H1 (cell line): ENCODE data around the gene MAPK8. TPM values are rescaled to one million over a fixed set of nuclear protein-coding genes. Genes with fewer than 3 reads are reported as not detected.

Source experiments
- CTCF ChIA-PET: fragments of 300-600 bp; sonication (Branson Sonifier 250); formaldehyde crosslinking; loops from one replicate; lab custom pipeline; 2021; ENCODE audit not compliant: partially characterized antibody; lab: Charles Lee
- POLR2A ChIA-PET: fragments of 300-600 bp; sonication (Branson Sonifier 250); formaldehyde crosslinking; loops from one replicate; lab custom pipeline; 2021; ENCODE audit warnings: inconsistent platforms; ENCODE audit not compliant: partially characterized antibody; lab: Charles Lee
- DNase-seq, 2 experiments: peaks; one replicate each; pipeline versions ENCODE4 v3.0.0 to v3.0.0-alpha.2; 2010 to 2022; ENCODE audit warnings: low spot score in 2 of 2, low read depth in 1 of 2, mixed read lengths in 1 of 2
- FAIRE-seq: peaks from 2 replicates; lab custom pipeline; 2011; peaks lifted over from hg19 to GRCh38; lab: Jason Lieb, UNC
- H2AFZ ChIP-seq: 2 replicates; pipeline ENCODE4 v1.8.1; 2012; ENCODE audit warnings: low read length, inconsistent platforms
- H2AK5ac ChIP-seq: 2 replicates; pipeline ENCODE4 v1.6.1; 2013; ENCODE audit warnings: low read depth, low read length
- H2BK120ac ChIP-seq: replicated peaks from 2 replicates; pipeline ENCODE3; 2013; ENCODE audit warnings: low read depth, low read length, inconsistent platforms
- H2BK12ac ChIP-seq: 2 replicates; pipeline ENCODE4 v1.6.1; 2013; ENCODE audit warnings: low read depth, low read length
- H2BK15ac ChIP-seq: 2 replicates; pipeline ENCODE4 v1.6.1; 2013; ENCODE audit warnings: low read length
- H2BK20ac ChIP-seq: 2 replicates; pipeline ENCODE4 v1.6.1; 2013; ENCODE audit warnings: low read length
- H2BK5ac ChIP-seq: 2 replicates; pipeline ENCODE4 v1.6.1; 2013; ENCODE audit warnings: low read depth, low read length
- H3K14ac ChIP-seq: 2 replicates; pipeline ENCODE4 v1.6.1; 2013; ENCODE audit warnings: inconsistent platforms; ENCODE audit not compliant: insufficient read length
- H3K18ac ChIP-seq: 2 replicates; pipeline ENCODE4 v1.6.1; 2013; ENCODE audit warnings: low read length; ENCODE audit errors: extremely low read depth
- H3K23ac ChIP-seq: 2 replicates; pipeline ENCODE4 v1.6.1; 2013; ENCODE audit warnings: inconsistent platforms; ENCODE audit not compliant: insufficient read length
- H3K23me2 ChIP-seq: 2 replicates; pipeline ENCODE4 v1.6.1; 2013; ENCODE audit warnings: low read depth, low read length
- H3K27ac ChIP-seq: 2 replicates; pipeline ENCODE4 v1.6.1; 2011; ENCODE audit warnings: low read depth, low read length, inconsistent platforms
- H3K27me3 ChIP-seq, 4 experiments: replicated peaks in 1 of 4; 1 replicate in 1 of 4; 2 replicates in 3 of 4; pipeline versions ENCODE4 v1.6.1 to v1.8.1; 2011 to 2013; ENCODE audit warnings: low read length in 3 of 4, mild to moderate bottlenecking in 3 of 4, inconsistent platforms in 2 of 4, mixed read lengths in 2 of 4, moderate library complexity in 1 of 4; ENCODE audit not compliant: control insufficient read depth in 3 of 4, insufficient read depth in 3 of 4; ENCODE audit errors: extremely low read depth in 1 of 4
- H3K36me3 ChIP-seq, 4 experiments: 2 replicates each; pipeline versions ENCODE4 v1.6.1 to v1.8.1; 2011 to 2013; ENCODE audit warnings: mild to moderate bottlenecking in 4 of 4, low read length in 3 of 4, moderate library complexity in 2 of 4, control low read depth in 1 of 4, inconsistent platforms in 1 of 4; ENCODE audit not compliant: insufficient read depth in 4 of 4, control insufficient read depth in 2 of 4
- H3K4ac ChIP-seq: replicated peaks from 2 replicates; pipeline ENCODE3; 2013; ENCODE audit warnings: low read length, low read depth, mixed read lengths, inconsistent platforms; ENCODE audit not compliant: insufficient read length
- H3K4me1 ChIP-seq, 4 experiments: replicated peaks in 1 of 4; 1 replicate in 1 of 4; 2 replicates in 3 of 4; pipeline versions ENCODE4 v1.6.1 to v1.8.1; 2011 to 2013; ENCODE audit warnings: low read length in 3 of 4, inconsistent platforms in 2 of 4, mixed read lengths in 1 of 4; ENCODE audit not compliant: insufficient read depth in 4 of 4, control insufficient read depth in 3 of 4
- H3K4me2 ChIP-seq, 2 experiments: 2 replicates each; pipeline versions ENCODE4 v1.6.1 to v1.8.1; 2011 to 2013; ENCODE audit warnings: low read depth in 2 of 2, low read length in 2 of 2, control low read depth in 1 of 2, inconsistent platforms in 1 of 2, mild to moderate bottlenecking in 1 of 2; ENCODE audit not compliant: insufficient read depth in 1 of 2
- H3K4me3 ChIP-seq, 4 experiments: fragments of 200-600, 300-600 bp in 1 of 4; sonication (generic), shearing (Covaris generic), sonication (Bioruptor Twin) in 1 of 4; 2 replicates each; pipeline versions ENCODE4 v1.5.1 to v1.8.1; 2011 to 2016; ENCODE audit warnings: low read length in 4 of 4, low read depth in 3 of 4, control low read depth in 2 of 4, inconsistent platforms in 2 of 4, mild to moderate bottlenecking in 2 of 4, mixed read lengths in 1 of 4, moderate library complexity in 1 of 4; ENCODE audit not compliant: insufficient read depth in 2 of 4; ENCODE audit errors: extremely low read depth in 1 of 4
- H3K56ac ChIP-seq: replicated peaks from 2 replicates; pipeline ENCODE3; 2013; ENCODE audit warnings: low read depth, mild to moderate bottlenecking, mixed read lengths, low read length, inconsistent platforms; ENCODE audit not compliant: insufficient read length
- H3K79me1 ChIP-seq: 2 replicates; pipeline ENCODE4 v1.6.1; 2013; ENCODE audit warnings: low read depth, low read length, control low read depth
- H3K79me2 ChIP-seq, 2 experiments: 2 replicates each; pipeline versions ENCODE4 v1.6.1 to v1.8.1; 2012 to 2013; ENCODE audit warnings: low read length in 2 of 2, mild to moderate bottlenecking in 2 of 2, inconsistent platforms in 1 of 2; ENCODE audit not compliant: insufficient read depth in 2 of 2, control insufficient read depth in 1 of 2
- H3K9ac ChIP-seq, 4 experiments: replicated peaks in 1 of 4; 1 replicate in 1 of 4; 2 replicates in 3 of 4; pipeline versions ENCODE4 v1.6.1 to v1.8.1; 2011 to 2013; ENCODE audit warnings: low read depth in 3 of 4, low read length in 3 of 4, control low read depth in 2 of 4, mild to moderate bottlenecking in 2 of 4, moderate library complexity in 2 of 4, inconsistent platforms in 1 of 4; ENCODE audit errors: extremely low read depth in 1 of 4
- H3K9me3 ChIP-seq, 2 experiments: 2 replicates each; pipeline versions ENCODE4 v1.6.1 to v1.8.1; 2012 to 2013; ENCODE audit warnings: mild to moderate bottlenecking in 2 of 2, moderate library complexity in 2 of 2, control low read depth in 1 of 2, inconsistent platforms in 1 of 2, low read depth in 1 of 2, low read length in 1 of 2, mixed read lengths in 1 of 2; ENCODE audit not compliant: insufficient read depth in 2 of 2
- H4K20me1 ChIP-seq, 2 experiments: replicated peaks in 1 of 2; 2 replicates each; pipeline versions ENCODE3 to v1.8.1; 2011 to 2013; ENCODE audit warnings: inconsistent platforms in 2 of 2, low read length in 2 of 2, mild to moderate bottlenecking in 1 of 2; ENCODE audit not compliant: insufficient read depth in 2 of 2, control insufficient read depth in 1 of 2
- H4K5ac ChIP-seq: 2 replicates; pipeline ENCODE4 v1.6.1; 2013; ENCODE audit warnings: low read length, low read depth, mixed read lengths, inconsistent platforms; ENCODE audit not compliant: insufficient read length
- H4K8ac ChIP-seq: 2 replicates; pipeline ENCODE4 v1.8.0; 2013; ENCODE audit warnings: mild to moderate bottlenecking, moderate library complexity, low read length, inconsistent platforms; ENCODE audit not compliant: insufficient read depth; ENCODE audit errors: extremely low read depth
- H4K91ac ChIP-seq: replicated peaks from 2 replicates; pipeline ENCODE3; 2013; ENCODE audit warnings: low read length, mixed read lengths, inconsistent platforms; ENCODE audit not compliant: insufficient read length
- CBX5 ChIP-seq: fragments of 300-800, 300-1000 bp; sonication (generic); IDR thresholded peaks from 2 replicates; pipeline ENCODE4 v1.7.1; 2016; ENCODE audit warnings: antibody characterized with exemption, low read length, low read depth
- CTBP2 ChIP-seq: IDR thresholded peaks from 2 replicates; pipeline ENCODE4 v1.7.0; 2011; ENCODE audit warnings: borderline replicate concordance, mild to moderate bottlenecking, moderate library complexity, mixed read lengths, low read length; ENCODE audit not compliant: insufficient read depth, insufficient read length
- EP300 ChIP-seq, 2 experiments: IDR thresholded peaks; 1 replicate in 1 of 2; 2 replicates in 1 of 2; pipeline ENCODE4 v1.6.1; 2011 to 2012; ENCODE audit warnings: low read depth in 2 of 2, low read length in 2 of 2, mild to moderate bottlenecking in 2 of 2, borderline replicate concordance in 1 of 2, inconsistent platforms in 1 of 2, moderate library complexity in 1 of 2
- GABPA ChIP-seq: IDR thresholded peaks from 2 replicates; pipeline ENCODE4 v1.6.1; 2011; ENCODE audit warnings: mild to moderate bottlenecking, low read length, moderate library complexity, borderline replicate concordance; ENCODE audit not compliant: insufficient read depth
- NRF1 ChIP-seq: IDR thresholded peaks from 2 replicates; pipeline ENCODE4 v1.6.1; 2011; ENCODE audit warnings: mild to moderate bottlenecking, low read depth, low read length, improper control_type of control experiment
- POLR2A ChIP-seq, 2 experiments: IDR thresholded peaks; 1 replicate in 1 of 2; 2 replicates in 1 of 2; pipeline ENCODE4 v1.6.1; 2011; ENCODE audit warnings: low read depth in 2 of 2, low read length in 2 of 2, mild to moderate bottlenecking in 2 of 2; ENCODE audit errors: control extremely low read depth in 1 of 2
- POU5F1 ChIP-seq: IDR thresholded peaks from 2 replicates; pipeline ENCODE4 v1.6.1; 2011; ENCODE audit warnings: low read depth, mild to moderate bottlenecking, low read length, moderate library complexity
- RFX5 ChIP-seq: IDR thresholded peaks from 2 replicates; pipeline ENCODE4 v1.6.1; 2011; ENCODE audit warnings: low read depth, low read length, improper control_type of control experiment, borderline replicate concordance
- RNF2 ChIP-seq: fragments of 200-900, 300-1000 bp; sonication (generic); IDR thresholded peaks from 2 replicates; pipeline ENCODE4 v1.7.1; 2016; ENCODE audit warnings: borderline replicate concordance, low read depth, mild to moderate bottlenecking, antibody characterized with exemption, low read length; ENCODE audit not compliant: poor library complexity, severe bottlenecking; ENCODE audit errors: missing control alignments
- SP1 ChIP-seq: IDR thresholded peaks from 2 replicates; pipeline ENCODE4 v1.6.1; 2011; ENCODE audit warnings: low read depth, low read length
- WGBS, 2 experiments: shearing (Covaris generic) in 1 of 2; methylation state at CpG; one replicate each; pipeline versions ENCODE4 v1.1.6 to v1.1.7; 2013 to 2015; ENCODE audit warnings: low lambda C conversion rate in 2 of 2, mixed read lengths in 2 of 2, inconsistent platforms in 1 of 2, low coverage in 1 of 2, missing lambda C conversion rate in 1 of 2; ENCODE audit not compliant: insufficient replicate concordance in 2 of 2, insufficient coverage in 1 of 2, insufficient read length in 1 of 2; ENCODE audit errors: extremely low coverage in 1 of 2, missing lambda C conversion rate in 1 of 2; 5-methylcytosine and 5-hydroxymethylcytosine counted together
- polyA plus RNA-seq, 7 experiments: library from polyadenylated mRNA; depleted of rRNA in 3 of 7; stranded (reverse) in 5 of 7; unstranded in 2 of 7; fragments of >200 nt in 5 of 7; fragments of 200-250 nt in 2 of 7; gene quantifications; 1 replicate in 5 of 7; 2 replicates in 1 of 7; 4 replicates in 1 of 7; pipeline versions ENCODE4 v1.2.1 to v1.2.3, GENCODE V29; 2011 to 2013; ENCODE audit warnings: missing spikeins in 2 of 7, mixed read lengths in 2 of 7
- total RNA-seq: library from RNA; stranded (reverse); fragmentation: NEBNext Ultra II Directional; extraction: Animal tissue kit (Norgen Biotek cat#: 25700); gene quantifications from 2 replicates; pipeline ENCODE4 v1.2.1, GENCODE V29; 2021

Gene MAPK8
- total and polyA plus RNA-seq, 2 of the 8 experiments (the other 6 are each of a cell fraction or from before 2014, with no cell fraction given), result 23.3 to 71.3 TPM

GRCh38 chr10:48286356-48286755 is 20.1 kb upstream of the MAPK8 start:
- no peak overlapping the region for H4K5ac ChIP-seq
- H2AFZ ChIP-seq, result no peak overlapping the region
- no peaks in the 10 kb centered on the region for H3K79me2 ChIP-seq
- H3K23ac ChIP-seq, result no peak overlapping the region
- H4K91ac ChIP-seq, result no peak overlapping the region
- no peak overlapping the region for H2BK120ac ChIP-seq
- DNase-seq, result no peak
- no peak overlapping the region for H4K8ac ChIP-seq
- H3K27ac ChIP-seq, result no peak overlapping the region
- H2BK12ac ChIP-seq, result no peak overlapping the region
- no peak overlapping the region for H3K4me3 ChIP-seq
- H3K4me2 ChIP-seq, result no peak overlapping the region
- H2BK15ac ChIP-seq, result no peak overlapping the region
- H3K9ac ChIP-seq, result no peak overlapping the region
- FAIRE-seq, result no peak
- no peak overlapping the region for H3K56ac ChIP-seq
- H3K27me3 ChIP-seq, result no peaks in the 10 kb centered on the region
- peaks cover 8 to 17% of the 10 kb centered on the region in 2 experiments for H3K9me3 ChIP-seq
- H3K18ac ChIP-seq, result no peak overlapping the region
- H3K36me3 ChIP-seq, result no peaks in the 10 kb centered on the region
- H2BK20ac ChIP-seq, result no peak overlapping the region
- WGBS, 2 experiments, result 94% methylated on average over 1 of the region's 1 CpG; no CpG with 5 or more reads in 1 of the 2 experiments
- POLR2A ChIA-PET, result no interaction called here
- no peaks in the 10 kb centered on the region for H3K23me2 ChIP-seq
- H2BK5ac ChIP-seq, result no peak overlapping the region
- CTCF ChIA-PET, result interaction anchor here (0.6 to 1.7 kb wide), 3 partner anchors 10 to 47 kb away, joined by 3 to 4 read pairs (median 3); partner anchors contain the start of gene FRMPD2
- H3K14ac ChIP-seq, result no peak overlapping the region
- H3K4ac ChIP-seq, result no peak overlapping the region
- no peaks in the 10 kb centered on the region for H4K20me1 ChIP-seq
- H2AK5ac ChIP-seq, result no peak overlapping the region
- H3K4me1 ChIP-seq, result no peaks in the 10 kb centered on the region
- no peaks in the 10 kb centered on the region for H3K79me1 ChIP-seq
- TF ChIP-seq RNF2 (no peak), POLR2A (IDR thresholded peaks at IDR 0.05; ENCODE audit: control extremely low read depth in 1 of 2, low read depth in 2 of 2, low read length in 2 of 2) (no peak), GABPA (no peak), RFX5 (no peak), EP300 (IDR thresholded peaks at IDR 0.05; ENCODE audit: borderline replicate concordance in 1 of 2, low read depth in 2 of 2, low read length in 2 of 2) (no peak), CBX5 (no peak), CTBP2 (no peak), SP1 (no peak), POU5F1 (no peak), NRF1 (no peak)
